ENCODE measurements around the gene BAHD1.

Gene BAHD1

DNA sequence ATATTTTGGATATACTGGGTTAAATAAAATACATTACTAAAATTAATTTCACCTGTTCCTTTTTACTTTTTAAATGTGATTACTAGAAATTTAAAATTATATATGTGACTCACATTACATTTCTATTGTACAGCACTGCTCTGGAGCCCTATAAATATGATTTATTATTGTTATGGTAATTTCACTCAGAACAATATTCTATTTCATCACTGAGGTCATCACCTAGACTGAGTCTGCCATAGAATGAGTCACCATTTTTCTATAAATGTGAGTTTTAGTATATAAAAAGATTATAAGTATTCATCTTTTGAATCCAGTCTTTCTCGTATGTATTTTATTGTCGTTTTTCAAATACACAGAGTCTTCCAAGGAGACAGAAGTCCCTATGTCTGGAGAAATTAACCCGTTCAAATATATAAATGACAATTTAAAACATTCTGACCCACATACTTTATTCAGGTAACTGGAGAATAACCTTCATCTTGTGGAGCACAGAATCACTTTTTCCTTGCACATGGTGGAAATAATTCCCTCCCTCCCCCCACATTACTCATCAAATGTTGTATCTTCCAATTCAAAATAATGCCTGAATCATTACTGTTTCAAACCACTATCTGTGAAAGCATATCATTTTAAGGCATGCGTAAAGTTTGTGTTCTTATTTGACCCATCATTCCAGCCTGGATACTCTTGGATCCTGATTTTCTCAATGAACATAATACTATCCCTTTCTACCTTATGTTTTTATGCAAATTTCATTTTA, 60.0 kb downstream of the BAHD1 start:
- DNase-seq: peak; percentile 2

DNA sequence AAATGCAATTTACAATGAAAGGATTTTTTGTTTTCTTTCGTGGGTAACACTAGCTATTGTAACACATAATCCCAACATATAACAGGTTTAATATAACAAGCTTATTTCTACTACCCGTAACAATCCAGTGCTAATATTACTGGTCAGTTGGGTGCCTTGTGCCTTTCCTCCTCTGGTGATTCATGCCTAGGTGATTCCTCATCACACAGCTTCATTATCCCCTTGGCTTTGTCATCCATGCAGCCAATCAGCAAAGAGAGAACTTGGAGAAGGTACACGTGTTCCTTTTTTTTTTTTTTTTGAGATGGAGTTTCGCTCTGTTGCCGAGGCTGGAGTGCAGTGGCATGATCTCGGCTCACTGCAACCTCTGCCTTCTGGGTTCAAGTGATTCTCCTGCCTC, 60.7 kb downstream of the BAHD1 start:
- DNase-seq: no peak

DNA sequence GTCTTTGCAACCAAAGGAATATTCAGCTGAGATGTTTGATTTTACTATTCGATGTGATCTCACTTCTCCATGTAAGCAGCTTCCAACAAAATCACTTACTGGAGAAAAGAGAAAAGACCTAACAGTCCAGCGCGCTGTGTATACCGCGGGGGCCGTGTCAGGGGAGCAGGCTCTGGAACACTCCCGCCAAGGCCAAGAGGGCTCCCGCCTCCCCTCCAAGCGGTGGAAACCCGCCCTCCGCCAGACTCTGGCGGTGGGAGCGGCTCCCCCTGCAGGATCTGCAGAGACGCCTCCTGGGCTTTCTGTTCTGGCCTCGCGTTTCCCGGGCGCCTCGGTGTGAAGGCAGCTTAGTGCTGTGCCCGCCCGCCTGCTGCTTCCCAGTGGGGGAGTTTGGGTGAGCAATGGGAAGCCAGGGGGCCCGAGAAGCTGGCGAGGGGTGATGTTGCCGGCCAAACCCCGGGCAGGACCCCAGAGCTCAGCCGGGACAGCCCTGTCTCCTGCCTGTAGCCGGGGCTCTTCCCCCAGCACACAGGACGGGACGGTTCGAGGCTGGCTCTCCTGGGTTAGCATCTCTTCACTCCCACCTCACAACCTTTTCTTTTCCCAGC, 66.3 kb downstream of the BAHD1 start:
- peak; percentile 42 for DNase-seq

DNA sequence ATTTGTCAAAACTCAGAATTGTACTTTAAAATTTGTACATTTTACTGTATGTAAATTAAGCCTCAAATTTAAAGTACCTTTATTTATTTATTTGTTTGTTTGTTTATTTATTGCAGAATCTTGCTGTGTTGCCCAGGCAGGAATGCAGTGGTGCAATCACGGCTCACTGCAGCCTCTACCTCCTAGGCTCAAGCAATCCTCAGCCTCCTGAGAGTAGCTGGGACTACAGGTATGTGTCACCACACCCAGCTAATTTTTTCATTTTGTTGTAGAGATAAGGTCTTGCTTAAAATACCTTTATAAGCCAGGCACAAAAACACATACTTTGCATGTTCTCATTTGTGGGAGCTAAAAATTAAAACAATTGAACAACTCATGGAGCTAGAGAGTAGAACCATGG, 67.5 kb downstream of the BAHD1 start:
- no peak for DNase-seq

DNA sequence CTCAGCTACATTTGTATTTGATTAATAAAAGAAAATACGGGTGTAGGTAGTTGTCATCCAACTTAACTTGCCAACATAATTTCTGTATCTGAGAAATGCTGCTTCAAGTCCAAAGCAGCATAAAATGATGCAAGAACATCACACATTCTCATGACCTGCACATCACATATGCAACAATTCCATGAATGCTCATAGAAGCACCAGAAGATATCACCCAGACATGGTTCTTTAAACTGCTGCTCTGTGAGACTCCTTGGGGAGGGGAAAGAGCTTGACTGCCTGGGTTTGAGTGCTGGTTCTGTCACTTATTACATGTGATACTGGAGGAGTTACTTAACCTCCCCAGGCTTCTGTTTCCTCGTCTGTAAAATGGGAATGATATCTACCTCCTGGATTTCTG, 69.4 kb downstream of the BAHD1 start:
- no peak for DNase-seq

DNA sequence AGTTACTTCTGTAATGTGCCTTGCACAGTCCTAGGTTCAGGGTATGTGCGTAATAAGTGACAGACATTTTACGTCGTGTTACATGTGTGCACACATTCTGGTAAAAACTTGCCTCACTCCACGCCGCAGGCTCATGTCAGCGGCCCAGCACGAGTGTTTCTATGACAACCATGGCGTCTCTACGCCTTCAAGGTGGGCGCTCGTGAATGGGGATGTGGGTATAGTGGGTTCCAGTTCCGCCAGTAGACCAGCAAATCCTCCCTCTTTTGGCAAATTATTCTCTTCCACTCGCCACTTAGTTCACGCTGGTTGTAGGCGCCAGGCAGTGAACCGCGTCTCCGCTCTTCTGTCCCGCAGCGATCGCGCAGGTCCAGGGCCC, 70.3 kb downstream of the BAHD1 start:
- DNase-seq: no peak

DNA sequence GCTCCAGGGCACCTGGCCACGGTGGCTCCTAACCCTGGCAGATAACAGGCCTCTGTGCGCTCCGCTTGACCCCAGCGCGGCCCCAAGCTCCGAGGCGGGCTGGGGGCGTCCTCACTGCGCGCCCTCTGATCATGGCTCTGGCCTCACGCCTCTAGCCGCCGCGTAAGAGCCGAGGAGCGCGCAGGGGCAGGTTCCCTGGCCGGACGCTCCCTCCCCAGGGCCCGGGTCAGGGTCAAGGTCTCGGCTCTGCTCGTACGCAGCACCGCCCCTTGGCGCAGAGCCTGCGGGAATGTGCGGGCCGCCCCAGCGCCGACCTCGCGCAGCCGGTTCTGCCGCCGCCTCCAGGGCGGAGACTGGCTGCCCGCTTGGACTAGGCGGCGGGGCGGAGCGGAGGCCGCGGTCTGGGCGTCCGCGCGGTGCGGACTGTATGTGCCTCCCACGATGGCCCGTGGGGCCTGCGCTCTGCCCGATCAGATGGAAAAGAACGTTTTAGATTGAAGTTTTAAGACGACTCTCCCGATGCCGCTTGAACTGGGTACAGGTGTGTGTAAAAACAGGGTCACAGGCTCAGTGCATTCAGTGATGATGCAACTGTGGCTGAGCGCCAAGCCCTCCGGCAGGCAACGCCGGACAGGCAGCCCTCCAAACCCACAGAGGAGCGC, 70.8 kb downstream of the BAHD1 start:
- DNase-seq: no peak

DNA sequence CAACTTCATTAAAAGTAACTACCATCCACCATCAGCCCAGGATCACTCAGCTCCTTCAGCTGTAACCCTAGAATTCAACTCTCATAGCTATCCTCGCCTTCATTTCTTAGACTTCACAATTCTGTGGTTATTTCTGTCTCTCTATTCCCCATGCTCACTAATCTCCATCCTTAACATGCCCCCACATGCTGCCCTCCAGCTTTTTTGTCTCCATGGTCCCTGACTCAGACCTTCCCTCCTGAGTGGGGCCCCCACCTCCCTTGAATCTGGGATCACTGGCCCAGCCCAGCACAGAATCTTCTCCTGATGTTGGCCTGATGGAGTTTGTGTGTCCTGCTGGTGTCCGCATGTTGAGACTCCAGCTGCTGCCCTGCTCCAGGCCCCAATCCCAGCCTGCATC, 71.7 kb downstream of the BAHD1 start:
- DNase-seq: no peak

DNA sequence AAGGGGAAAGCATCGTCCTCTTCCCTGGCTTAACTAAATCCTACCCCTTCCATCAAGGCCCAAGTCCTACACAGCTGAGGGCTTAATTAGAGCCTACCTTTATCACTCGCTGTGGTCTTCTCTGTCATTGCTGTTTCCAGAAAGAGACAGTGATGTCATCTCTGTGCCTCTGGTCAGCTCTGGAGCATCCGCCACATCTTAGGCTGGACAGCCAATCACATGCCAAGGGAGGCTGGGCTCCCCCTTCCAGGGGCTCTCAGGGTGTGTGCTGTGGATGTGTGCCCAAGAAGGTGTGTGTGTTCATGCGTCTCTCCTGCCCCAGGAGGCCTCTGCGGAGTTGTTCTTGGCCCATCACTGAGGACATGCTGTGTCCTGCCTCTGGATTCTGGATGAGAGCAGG, 72.9 kb downstream of the BAHD1 start:
- DNase-seq: no peak

DNA sequence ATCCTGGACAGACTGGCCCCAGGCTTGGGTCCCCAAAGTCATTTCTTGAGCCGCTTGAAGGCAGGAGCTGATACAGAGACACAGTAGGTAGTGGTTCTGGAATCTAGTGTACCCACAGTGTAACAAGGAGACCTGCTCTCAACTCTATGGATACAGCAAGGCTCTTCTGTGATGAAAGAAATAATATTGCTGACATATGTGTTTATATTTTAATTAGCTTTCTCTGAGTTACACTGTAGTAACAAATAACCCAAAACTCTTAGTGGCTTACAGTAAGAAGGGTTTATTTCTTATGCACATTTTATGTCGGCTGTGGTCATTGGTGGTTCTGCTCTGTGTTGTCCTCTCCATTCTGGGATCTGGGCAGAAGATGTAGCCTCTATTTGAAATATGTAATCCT, 75.6 kb downstream of the BAHD1 start:
- DNase-seq: no peak
